ENCODE results near the gene TJAP1. TPM values are rescaled to one million over a fixed set of nuclear protein-coding genes. Genes with fewer than 3 reads are reported as not detected.
"Not testable (repeated sequence)": the region's sequence is repeated elsewhere in the genome, so short reads cannot be mapped to it uniquely, and the experiment has no call there.

Gene TJAP1
- polyA plus RNA-seq, 1 donor: 41.3 TPM

GRCh38 chr6:43478008-43478372 is 620 bp downstream of the TJAP1 start:
- no peak for DNase-seq

GRCh38 chr6:43481075-43481474 is 3.7 kb downstream of the TJAP1 start:
- no peak for DNase-seq

GRCh38 chr6:43481591-43482236 is 4.3 kb downstream of the TJAP1 start:
- no peak for DNase-seq

- DNase-seq: no peak
Observed at GRCh38 chr6:43488667-43489276, 11.4 kb downstream of the TJAP1 start.

- no peak for DNase-seq
Observed at GRCh38 chr6:43489277-43490072, 12.1 kb downstream of the TJAP1 start.

- no peak for DNase-seq
Observed at GRCh38 chr6:43490523-43490939, 13.2 kb downstream of the TJAP1 start.

GRCh38 chr6:43491750-43492661 is 14.6 kb downstream of the TJAP1 start:
- no peak for DNase-seq

- no peak for DNase-seq
Observed at GRCh38 chr6:43492673-43493072, 15.3 kb downstream of the TJAP1 start.

- DNase-seq: no peak
Observed at GRCh38 chr6:43493230-43493629, 15.9 kb downstream of the TJAP1 start.

GRCh38 chr6:43493833-43494232 is 16.5 kb downstream of the TJAP1 start:
- DNase-seq: no peak

GRCh38 chr6:43494321-43494720 is 17.0 kb downstream of the TJAP1 start:
- no peak for DNase-seq

GRCh38 chr6:43494766-43495165 is 17.4 kb downstream of the TJAP1 start:
- no peak for DNase-seq

- DNase-seq: no peak
Observed at GRCh38 chr6:43495409-43495941, 18.1 kb downstream of the TJAP1 start.

- no peak for DNase-seq
Observed at GRCh38 chr6:43496370-43497128, 19.2 kb downstream of the TJAP1 start.

- no peak for DNase-seq
Observed at GRCh38 chr6:43497129-43497396, 19.7 kb downstream of the TJAP1 start.

- DNase-seq: no peak
Observed at GRCh38 chr6:43497689-43498088, 20.3 kb downstream of the TJAP1 start.

GRCh38 chr6:43498291-43498690 is 20.9 kb downstream of the TJAP1 start:
- DNase-seq: not testable (repeated sequence)

GRCh38 chr6:43499028-43499815 is 21.9 kb downstream of the TJAP1 start:
- no peak for DNase-seq

GRCh38 chr6:43500921-43501320 is 23.6 kb downstream of the TJAP1 start:
- DNase-seq: no peak

- DNase-seq: no peak
Observed at GRCh38 chr6:43502666-43503065, 25.3 kb downstream of the TJAP1 start.

- DNase-seq: no peak
Observed at GRCh38 chr6:43503443-43503842, 26.1 kb downstream of the TJAP1 start.

Measured in left kidney (tissue), 2 donors.